Right renal pelvis (tissue), 4 donors: ENCODE results near the gene GRK4. TPM values are rescaled to one million over a fixed set of nuclear protein-coding genes. Genes with fewer than 3 reads are reported as not detected.
A peak's percentile ranks its signal among the peaks of the same experiment; 100 is the strongest.
"Not testable (repeated sequence)": the region's sequence is repeated elsewhere in the genome, so short reads cannot be mapped to it uniquely, and the experiment has no call there.

ENCODE experiments used
- DNase-seq, 4 donors: peaks; one replicate each; pipeline ENCODE4 v3.0.0-alpha.2; 2013; ENCODE audit warnings: low read depth in 4 of 4, low spot score in 3 of 4, missing footprints in 1 of 4
- polyA plus RNA-seq, 4 donors: library from polyadenylated mRNA; unstranded; fragments of 120-200 nt; gene quantifications; one replicate each; pipeline ENCODE4 v1.2.1, GENCODE V29; 2013; ENCODE audit not compliant: insufficient read length in 4 of 4

The GRK4 gene
- polyA plus RNA-seq, 4 donors: 7.4 to 8.5 (median 7.6) TPM

- no peak for DNase-seq
Measured at GRCh38 chr4:3035249-3035648, 71.9 kb downstream of the GRK4 start.

- DNase-seq: no peak
Measured at GRCh38 chr4:3035674-3036073, 72.3 kb downstream of the GRK4 start.

DNA sequence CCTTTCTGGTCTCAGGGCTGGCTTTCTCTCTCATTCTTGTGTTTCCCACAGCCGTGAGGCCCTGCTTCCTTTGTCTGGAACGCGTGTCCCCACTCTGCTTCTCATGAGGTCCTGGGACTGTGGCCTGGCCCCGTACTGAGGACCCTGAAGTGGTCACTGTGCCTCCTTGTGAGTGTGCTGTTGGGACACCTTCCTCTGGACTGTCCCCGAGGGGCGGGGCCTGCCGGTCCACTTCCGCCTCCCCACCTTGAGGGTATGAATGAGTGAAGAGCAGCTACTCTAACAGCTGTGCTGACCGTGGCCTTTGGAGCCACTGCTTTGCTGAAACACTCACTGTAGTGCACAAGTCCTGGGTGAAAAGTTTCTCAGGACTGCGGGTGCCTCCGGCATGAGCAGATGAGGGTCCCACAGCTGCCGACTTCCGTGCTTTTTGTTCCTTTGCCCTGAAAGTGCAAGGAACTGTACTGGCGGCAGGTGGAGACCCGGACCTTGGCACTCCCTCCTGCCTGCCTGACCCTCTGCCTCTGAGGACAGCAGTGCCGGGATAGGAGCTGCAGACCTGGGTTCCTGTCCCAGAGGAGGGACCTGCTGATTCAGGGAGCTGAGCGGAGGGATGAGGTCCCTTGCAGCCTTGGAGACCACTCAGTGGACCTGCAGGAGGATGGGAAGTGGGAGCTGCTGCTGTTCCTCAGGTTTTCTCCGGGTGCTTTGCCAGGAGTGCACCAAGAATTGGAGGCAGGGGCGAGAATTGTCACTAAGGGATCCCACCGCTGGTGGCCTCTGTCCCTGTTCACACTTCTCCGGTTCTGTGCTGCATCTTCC is 73.0 kb downstream of the GRK4 start:
- DNase-seq: no peak

GRCh38 chr4:3037957-3038461 is 74.6 kb downstream of the GRK4 start:
- no peak for DNase-seq

- DNase-seq: no peak
Measured at GRCh38 chr4:3039706-3040366, 76.5 kb downstream of the GRK4 start.

GRCh38 chr4:3040452-3041191 is 77.3 kb downstream of the GRK4 start:
- no peak for DNase-seq

- DNase-seq: peak in 1 of 4 donors; percentile 8
Measured at GRCh38 chr4:3041192-3042142, 78.1 kb downstream of the GRK4 start.

- no peak for DNase-seq
Measured at GRCh38 chr4:3042226-3042625, 78.9 kb downstream of the GRK4 start.

DNA sequence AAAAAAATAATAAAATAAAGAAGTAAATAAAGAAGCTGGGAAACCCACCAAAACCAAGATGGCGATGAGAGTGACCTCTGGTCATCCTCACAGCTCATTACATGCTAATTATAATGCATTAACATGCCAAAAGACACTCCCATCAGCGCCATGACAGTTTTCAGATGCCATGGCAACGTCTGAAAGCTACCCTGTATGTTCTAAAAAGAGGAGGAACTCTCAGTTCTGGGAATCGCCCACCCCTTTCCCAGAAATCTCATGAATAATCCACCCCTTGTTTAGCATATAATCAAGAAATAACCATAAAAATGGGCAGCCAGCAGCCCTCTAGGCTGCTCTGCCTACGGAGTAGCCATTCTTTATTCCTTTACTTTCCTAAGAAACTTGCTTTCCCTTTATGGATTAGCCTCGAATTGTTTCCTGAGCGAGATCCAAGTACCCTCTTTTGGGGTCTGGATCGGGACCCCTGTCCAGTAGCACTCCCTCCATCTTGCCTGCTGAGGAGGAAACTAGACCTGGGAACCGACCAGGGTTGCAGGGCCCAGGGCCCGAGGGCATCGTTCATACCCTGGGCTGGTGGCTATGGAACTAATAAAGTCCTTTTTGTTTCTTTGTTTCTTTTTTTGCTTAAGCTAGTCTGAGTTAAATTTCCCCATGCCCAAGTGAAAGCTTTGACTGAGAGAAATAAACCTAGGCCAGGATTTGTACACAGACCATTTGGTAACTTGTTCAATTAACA is 80.1 kb downstream of the GRK4 start:
- no peak for DNase-seq

- DNase-seq: no peak
Measured at GRCh38 chr4:3044870-3045819, 81.8 kb downstream of the GRK4 start.

- DNase-seq: no peak
Measured at GRCh38 chr4:3046162-3046561, 82.8 kb downstream of the GRK4 start.

GRCh38 chr4:3046623-3047022 is 83.3 kb downstream of the GRK4 start:
- DNase-seq: no peak

DNA sequence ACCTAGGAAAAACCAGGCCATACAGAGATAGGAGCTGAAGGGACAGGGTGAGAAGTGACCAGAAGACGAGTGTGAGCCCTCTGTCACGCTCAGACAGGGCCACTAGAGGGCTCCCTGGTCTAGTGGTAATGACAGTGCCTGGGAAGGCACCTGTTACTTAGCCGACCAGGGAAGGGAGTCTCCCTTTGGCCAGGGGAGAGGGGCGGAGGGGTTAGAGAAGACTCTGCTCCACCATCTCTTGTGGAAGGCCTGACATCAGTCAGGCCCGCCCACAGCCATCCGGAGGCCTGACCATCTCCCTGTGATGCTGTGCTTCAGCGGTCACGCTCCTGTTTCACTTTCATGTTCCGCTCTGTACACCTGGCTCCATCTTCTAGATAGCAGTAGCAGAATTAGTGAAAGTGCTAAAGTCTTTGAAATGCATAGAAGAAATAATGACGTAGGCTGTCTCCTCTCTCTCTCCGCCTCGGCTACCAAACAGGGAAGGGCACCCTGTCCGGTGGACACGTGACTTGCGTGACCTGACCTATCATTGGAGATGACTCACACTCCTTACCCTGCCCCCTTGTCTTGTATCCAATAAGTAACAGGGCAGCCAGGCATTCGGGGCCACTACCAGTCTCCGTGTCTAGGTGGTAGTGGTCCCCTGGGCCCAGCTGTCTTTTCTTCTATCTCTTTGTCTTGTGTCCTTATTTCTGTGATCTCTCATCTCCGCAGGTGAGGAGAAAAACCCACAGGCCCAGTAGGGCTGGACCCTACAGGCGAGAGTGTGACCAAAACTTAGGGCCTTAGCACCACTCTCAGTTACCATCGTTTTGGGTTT is 84.3 kb downstream of the GRK4 start:
- peak in 1 of 4 donors; percentile 44 for DNase-seq

DNA sequence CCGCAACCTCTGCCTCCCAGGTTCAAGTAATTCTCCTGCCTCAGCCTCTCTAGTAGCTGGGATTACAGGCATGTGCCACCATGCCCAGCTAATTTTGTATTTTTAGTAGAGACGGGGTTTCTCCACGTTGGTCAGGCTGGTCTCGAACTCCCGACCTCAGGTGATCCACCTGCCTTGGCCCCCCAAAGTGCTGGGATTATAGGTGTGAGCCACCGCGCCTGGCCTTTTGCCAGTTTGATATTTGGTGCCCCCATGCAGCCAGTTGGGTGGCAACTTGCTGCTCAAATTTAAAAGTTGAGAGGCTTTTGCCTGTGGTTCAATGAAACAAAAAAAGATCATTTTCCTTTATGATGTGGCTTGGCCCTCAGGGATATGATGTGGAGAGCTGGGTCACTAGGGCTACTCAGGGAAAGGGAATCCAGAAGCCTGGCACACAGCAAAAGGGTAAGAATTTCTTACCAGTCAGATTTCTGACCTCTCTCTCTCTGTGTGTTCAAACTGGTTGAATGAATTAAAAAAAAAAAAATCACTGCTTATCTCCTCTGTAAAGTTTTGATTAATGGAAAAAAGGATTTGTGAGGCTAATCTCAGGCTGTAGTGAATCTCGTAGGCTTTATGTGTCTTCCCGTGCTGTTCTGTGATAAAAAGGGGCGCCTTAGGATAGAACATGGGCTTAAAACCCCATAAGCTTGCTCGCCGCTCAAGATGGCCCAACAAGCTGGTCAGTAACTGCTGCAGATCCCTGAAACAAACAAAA is 87.9 kb downstream of the GRK4 start:
- not testable (repeated sequence) for DNase-seq

DNA sequence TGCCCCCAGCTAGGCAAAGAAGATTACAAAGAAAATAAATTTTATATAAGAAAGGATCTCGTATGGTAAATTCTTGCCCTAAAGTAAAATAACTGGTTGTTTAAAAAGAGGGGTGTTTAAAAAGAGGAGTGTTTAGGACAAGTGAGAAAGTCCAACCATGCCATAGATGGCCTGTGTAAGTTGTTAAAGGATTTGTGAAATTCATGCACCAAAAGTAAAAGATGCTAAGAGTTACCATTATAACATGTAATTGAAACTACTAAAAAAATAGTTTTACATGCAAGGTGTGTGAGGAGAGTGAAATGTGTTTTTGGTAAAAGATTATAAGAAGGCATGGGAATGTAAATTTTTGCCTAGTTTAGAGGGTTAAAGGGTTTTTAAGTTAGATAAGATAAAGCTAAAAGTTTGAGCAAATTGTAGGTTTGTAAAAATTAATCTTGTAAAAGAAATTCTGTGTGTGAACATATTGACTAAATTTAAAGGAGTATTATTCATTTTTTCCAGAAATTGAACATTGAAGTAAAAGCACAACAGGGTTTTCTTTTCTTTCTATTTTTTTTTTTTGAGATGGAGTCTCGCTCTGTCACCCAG is 90.9 kb downstream of the GRK4 start:
- DNase-seq: no peak

DNA sequence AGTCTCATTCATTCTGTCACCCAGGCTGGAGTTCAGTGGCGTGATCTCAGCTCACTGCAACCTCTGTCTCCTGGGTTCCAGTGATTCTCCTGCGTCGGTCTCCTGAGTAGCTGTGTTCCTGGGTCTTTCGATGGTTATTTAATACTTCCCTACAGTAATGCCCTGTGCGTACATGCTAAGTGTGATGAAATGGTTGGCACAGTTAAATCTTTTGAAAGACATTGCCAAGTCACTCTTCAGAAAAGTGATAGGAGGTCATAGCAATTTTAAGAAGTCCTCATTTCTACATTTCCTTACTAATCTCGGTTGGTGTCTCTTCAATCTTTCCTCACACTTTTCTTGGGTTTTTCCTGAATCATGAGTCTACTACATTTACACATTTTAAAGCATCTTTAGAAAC is 96.6 kb downstream of the GRK4 start:
- no peak for DNase-seq
